ENCODE measurements around the gene NRG4. TPM values are rescaled to one million over a fixed set of nuclear protein-coding genes. Genes with fewer than 3 reads are reported as not detected.

NRG4 gene
- total and polyA plus RNA-seq, 4 experiments from 2014 or later = not detected

DNA sequence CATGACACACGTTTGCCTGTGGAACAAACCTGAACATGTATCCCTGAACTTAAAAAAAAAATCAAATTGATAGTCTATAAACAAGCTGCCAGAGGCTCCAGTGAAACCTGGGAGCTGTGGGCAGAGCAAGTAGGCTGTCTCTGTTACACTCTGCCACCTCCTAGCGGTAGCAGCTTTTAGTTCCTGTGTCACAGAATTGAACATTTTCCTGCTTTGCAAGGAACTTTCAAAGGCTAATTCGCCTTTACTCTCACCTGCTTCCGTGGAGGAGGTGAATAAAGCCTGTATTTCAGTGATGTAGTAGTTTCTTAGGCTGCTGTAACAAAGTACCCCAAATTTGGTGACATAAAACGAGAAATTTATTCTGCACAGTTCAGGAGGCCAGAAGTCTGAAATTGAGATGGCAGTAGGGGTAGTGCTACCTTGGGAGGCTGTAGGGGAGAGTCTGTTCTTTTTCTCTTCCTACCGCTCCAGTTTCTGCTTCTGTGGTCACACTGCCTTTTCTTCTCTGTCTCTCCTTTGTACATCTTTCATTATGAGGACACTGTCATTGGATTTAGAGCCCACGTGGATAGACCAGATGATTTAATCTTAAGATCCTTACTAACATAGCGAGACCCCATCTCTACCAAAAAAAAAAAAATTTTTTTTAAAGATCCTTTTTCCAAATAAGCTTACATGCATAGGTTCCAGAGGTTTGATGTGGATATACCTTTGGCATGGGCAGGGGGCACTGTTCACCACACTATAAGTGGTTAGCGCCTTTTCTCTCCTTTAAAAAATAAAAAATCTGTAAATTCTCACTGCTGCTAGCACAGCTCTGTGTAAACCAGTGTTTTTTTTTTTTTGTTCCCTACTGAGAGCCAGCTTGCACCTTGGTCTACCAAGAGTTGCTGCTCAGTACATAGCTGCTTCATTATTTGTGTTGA is 83.3 kb downstream of the NRG4 start:
- peak overlapping the region in 1 of 7 donors; percentile 36 for H3K27ac Mint-ChIP-seq

DNA sequence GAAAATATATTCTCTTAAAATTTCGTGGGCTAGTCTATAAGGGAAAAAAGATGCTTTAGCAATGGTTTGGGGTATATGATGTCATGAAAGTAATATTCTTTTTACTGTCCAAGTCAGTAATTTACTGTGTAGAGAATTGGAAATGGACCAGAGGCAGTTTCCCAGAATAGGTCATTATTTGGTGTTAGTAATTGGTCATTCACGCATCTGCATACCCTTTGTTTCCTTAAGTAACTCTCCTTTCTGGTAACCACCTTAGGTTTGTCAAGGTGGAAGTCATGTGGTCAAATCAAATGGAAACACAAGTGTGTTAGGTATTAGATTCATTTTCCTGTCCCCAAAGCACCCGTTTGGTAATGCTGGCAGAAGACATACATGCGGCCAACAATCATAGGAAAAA is 84.6 kb downstream of the NRG4 start:
- Mint-ChIP-seq H3K27me3 (no peaks in the 10 kb centered on the region), H3K4me1 (peaks cover 18 to 30% (median 23%) of the 10 kb centered on the region in 4 donors), H3K27ac (peak overlapping the region in 1 of 7 donors; percentile 14), H3K4me3 (no peak overlapping the region), H3K9me3 (no peaks in the 10 kb centered on the region), H3K36me3 (peaks cover 48 to 62% of the 10 kb centered on the region in 2 donors)
- no peak for DNase-seq
- Histone ChIP-seq H3K4me1 (ENCODE audit: insufficient read depth, low read length) (no peaks in the 10 kb centered on the region), H3K9me3 (ENCODE audit: control insufficient read depth in 1 of 2, low read length in 2 of 2) (no peaks in the 10 kb centered on the region), H3K27ac (ENCODE audit: low read depth, low read length) (no peak overlapping the region), H3K36me3 (ENCODE audit: insufficient read depth, low read length) (peaks cover 8% of the 10 kb centered on the region), H3K4me3 (ENCODE audit: low read length in 2 of 2) (no peak overlapping the region), H3K27me3 (ENCODE audit: insufficient read depth, low read length) (no peaks in the 10 kb centered on the region)
- ChIA-PET CTCF (ENCODE audit: partially characterized antibody) (no interaction called here), POLR2A (ENCODE audit: partially characterized antibody) (no interaction called here)
- intact Hi-C loops (cut with micrococcal nuclease) = no loop called here

More for the DNA sequence above, 83.3 kb downstream of the NRG4 start:
- Mint-ChIP-seq H3K4me1 (peaks cover 13 to 23% (median 17%) of the 10 kb centered on the region in 4 donors), H3K36me3 (peaks cover 50 to 63% of the 10 kb centered on the region in 2 donors), H3K4me3 (no peak overlapping the region), H3K9me3 (no peaks in the 10 kb centered on the region), H3K27me3 (no peaks in the 10 kb centered on the region)
- Histone ChIP-seq H3K9me3 (ENCODE audit: control insufficient read depth in 1 of 2, low read length in 2 of 2) (no peaks in the 10 kb centered on the region), H3K27me3 (ENCODE audit: insufficient read depth, low read length) (no peaks in the 10 kb centered on the region), H3K36me3 (ENCODE audit: insufficient read depth, low read length) (peaks cover 19% of the 10 kb centered on the region), H3K27ac (ENCODE audit: low read depth, low read length) (no peak overlapping the region), H3K4me1 (ENCODE audit: insufficient read depth, low read length) (no peaks in the 10 kb centered on the region), H3K4me3 (ENCODE audit: low read length in 2 of 2) (no peak overlapping the region)
- intact Hi-C loops (cut with micrococcal nuclease) = no loop called here
- no peak for DNase-seq
- ChIA-PET POLR2A (ENCODE audit: partially characterized antibody) (interaction anchor here (0.6 to 1.0 kb wide), 2 partner anchors 25 to 1145 kb away, joined by 3 read pairs; no protein-coding TSS in a partner anchor), CTCF (ENCODE audit: partially characterized antibody) (interaction anchor here (1.1 to 1.5 kb wide), 3 partner anchors 29 to 127 kb away, joined by 3 to 4 read pairs (median 3); no protein-coding TSS in a partner anchor)

DNA sequence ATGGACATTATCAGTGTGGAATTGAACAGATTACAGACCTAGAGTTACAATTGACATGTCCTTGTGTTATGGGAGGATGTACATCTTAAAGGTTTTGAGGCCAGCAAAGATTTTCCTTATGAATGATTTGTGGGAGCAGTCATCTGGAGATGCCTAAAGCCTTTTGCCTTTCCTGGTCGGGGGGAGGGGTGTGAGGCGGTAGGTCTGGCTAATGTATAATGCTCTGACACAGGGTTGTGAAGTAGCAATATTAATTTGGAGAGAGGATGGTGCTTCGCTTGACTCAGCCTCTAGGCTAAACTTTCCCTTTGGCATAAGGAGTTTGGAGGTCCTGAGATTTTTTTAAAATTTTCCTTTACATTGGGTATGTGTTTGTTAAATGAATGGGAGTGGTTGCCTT is 85.3 kb downstream of the NRG4 start:
- Histone ChIP-seq H3K9me3 (ENCODE audit: control insufficient read depth in 1 of 2, low read length in 2 of 2) (no peaks in the 10 kb centered on the region), H3K27ac (ENCODE audit: low read depth, low read length) (no peak overlapping the region), H3K36me3 (ENCODE audit: insufficient read depth, low read length) (peaks cover 8% of the 10 kb centered on the region), H3K4me3 (ENCODE audit: low read length in 2 of 2) (no peak overlapping the region), H3K4me1 (ENCODE audit: insufficient read depth, low read length) (no peaks in the 10 kb centered on the region), H3K27me3 (ENCODE audit: insufficient read depth, low read length) (no peaks in the 10 kb centered on the region)
- no peak overlapping the region for H3K4me3 Mint-ChIP-seq
- CTCF ChIA-PET (ENCODE audit: partially characterized antibody) = interaction anchor here (1.1 kb wide), 1 partner anchor 117 kb away, joined by 3 read pairs; no protein-coding TSS in a partner anchor
- peak overlapping the region in 1 of 7 donors; percentile 19 for H3K27ac Mint-ChIP-seq
- H3K9me3 Mint-ChIP-seq = no peaks in the 10 kb centered on the region
- peaks cover 50 to 65% of the 10 kb centered on the region in 2 donors for H3K36me3 Mint-ChIP-seq
- intact Hi-C loops (cut with micrococcal nuclease) = no loop called here
- POLR2A ChIA-PET (ENCODE audit: partially characterized antibody) = no interaction called here
- peaks cover 22 to 36% (median 28%) of the 10 kb centered on the region in 4 donors for H3K4me1 Mint-ChIP-seq
- DNase-seq = no peak
- no peaks in the 10 kb centered on the region for H3K27me3 Mint-ChIP-seq

DNA sequence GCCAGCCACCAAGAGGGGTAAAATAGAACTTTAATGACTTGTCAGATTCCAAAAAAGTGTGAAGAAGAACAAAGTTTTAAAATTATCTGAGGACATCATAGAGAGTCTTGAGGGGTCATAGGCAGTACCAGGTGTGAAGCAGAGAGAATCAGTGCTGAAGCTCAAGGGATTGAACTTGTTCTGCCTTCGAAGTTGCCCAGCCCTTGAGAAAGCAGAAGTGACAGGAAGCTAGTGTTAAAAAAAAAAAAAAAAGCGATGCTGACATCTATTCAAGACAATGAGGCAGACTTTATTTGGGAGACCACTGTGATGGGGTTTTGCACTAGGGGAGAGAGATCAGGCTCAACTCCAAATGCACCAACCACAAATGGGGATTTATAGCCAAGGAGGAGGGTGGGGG is 86.8 kb downstream of the NRG4 start:
- Histone ChIP-seq H3K27ac (ENCODE audit: low read depth, low read length) (no peak overlapping the region), H3K36me3 (ENCODE audit: insufficient read depth, low read length) (peaks cover 8% of the 10 kb centered on the region), H3K4me3 (ENCODE audit: low read length in 2 of 2) (no peak overlapping the region), H3K4me1 (ENCODE audit: insufficient read depth, low read length) (no peaks in the 10 kb centered on the region), H3K9me3 (ENCODE audit: control insufficient read depth in 1 of 2, low read length in 2 of 2) (no peaks in the 10 kb centered on the region), H3K27me3 (ENCODE audit: insufficient read depth, low read length) (no peaks in the 10 kb centered on the region)
- H3K9me3 Mint-ChIP-seq = no peaks in the 10 kb centered on the region
- peak overlapping the region in 2 of 7 donors; percentile 3 to 45 for H3K27ac Mint-ChIP-seq
- no peak for DNase-seq
- no peak overlapping the region for H3K4me3 Mint-ChIP-seq
- CTCF ChIA-PET (ENCODE audit: partially characterized antibody) = no interaction called here
- POLR2A ChIA-PET (ENCODE audit: partially characterized antibody) = no interaction called here
- H3K4me1 Mint-ChIP-seq = peaks cover 23 to 36% (median 27%) of the 10 kb centered on the region in 4 donors
- intact Hi-C loops (cut with micrococcal nuclease) = no loop called here
- peaks cover 39 to 57% of the 10 kb centered on the region in 2 donors for H3K36me3 Mint-ChIP-seq
- no peaks in the 10 kb centered on the region for H3K27me3 Mint-ChIP-seq

DNA sequence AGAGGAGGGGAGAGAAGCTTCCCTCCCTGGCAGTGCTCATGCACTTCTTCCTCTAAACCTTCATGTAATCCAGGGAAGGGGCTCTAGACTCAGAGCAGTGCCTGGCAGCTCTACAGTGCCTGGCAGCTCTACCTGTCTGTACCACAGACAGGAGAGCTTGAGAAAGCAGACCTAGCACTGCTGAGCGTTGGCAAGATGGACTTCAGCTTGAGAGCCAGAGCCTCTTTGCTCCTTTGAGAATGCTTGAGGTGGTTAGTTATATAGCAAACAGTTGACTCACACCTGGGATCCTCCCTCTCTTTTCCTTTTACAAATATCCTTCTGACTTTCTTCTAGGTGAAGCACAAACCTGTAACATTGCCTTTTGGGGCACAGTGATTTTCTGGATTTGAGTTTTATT is 87.6 kb downstream of the NRG4 start:
- no peaks in the 10 kb centered on the region for H3K9me3 Mint-ChIP-seq
- ChIA-PET CTCF (ENCODE audit: partially characterized antibody) (no interaction called here), POLR2A (ENCODE audit: partially characterized antibody) (no interaction called here)
- DNase-seq = no peak
- Histone ChIP-seq H3K27me3 (ENCODE audit: insufficient read depth, low read length) (no peaks in the 10 kb centered on the region), H3K27ac (ENCODE audit: low read depth, low read length) (no peak overlapping the region), H3K4me1 (ENCODE audit: insufficient read depth, low read length) (no peaks in the 10 kb centered on the region), H3K36me3 (ENCODE audit: insufficient read depth, low read length) (no peaks in the 10 kb centered on the region), H3K4me3 (ENCODE audit: low read length in 2 of 2) (no peak overlapping the region), H3K9me3 (ENCODE audit: control insufficient read depth in 1 of 2, low read length in 2 of 2) (no peaks in the 10 kb centered on the region)
- H3K4me1 Mint-ChIP-seq = peaks cover 22 to 32% (median 24%) of the 10 kb centered on the region in 4 donors
- H3K27ac Mint-ChIP-seq = no peak overlapping the region
- no peak overlapping the region for H3K4me3 Mint-ChIP-seq
- H3K36me3 Mint-ChIP-seq = peaks cover 43 to 58% of the 10 kb centered on the region in 2 donors
- intact Hi-C loops (cut with micrococcal nuclease) = no loop called here
- H3K27me3 Mint-ChIP-seq = no peaks in the 10 kb centered on the region

DNA sequence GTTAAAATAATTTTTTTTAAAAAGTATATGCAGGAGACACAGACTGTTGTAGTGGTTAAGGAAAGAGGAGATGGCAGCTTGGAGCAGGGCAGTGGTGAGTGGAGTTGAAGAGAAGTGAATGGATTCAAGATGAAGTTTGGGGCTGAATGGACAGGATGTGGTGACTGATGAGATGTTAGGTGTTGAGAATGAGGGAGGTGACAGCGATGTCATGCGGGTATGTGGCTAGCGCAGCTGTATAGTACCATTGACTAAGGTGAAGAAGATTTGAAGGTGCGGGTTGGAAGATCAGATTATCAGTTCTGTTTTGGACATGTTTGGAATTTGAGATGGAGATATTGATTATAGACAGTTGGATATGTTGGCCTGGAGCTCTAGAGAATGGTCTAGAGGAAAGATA is 88.5 kb downstream of the NRG4 start:
- Histone ChIP-seq H3K4me3 (ENCODE audit: low read length in 2 of 2) (no peak overlapping the region), H3K9me3 (ENCODE audit: control insufficient read depth in 1 of 2, low read length in 2 of 2) (no peaks in the 10 kb centered on the region), H3K27me3 (ENCODE audit: insufficient read depth, low read length) (no peaks in the 10 kb centered on the region), H3K36me3 (ENCODE audit: insufficient read depth, low read length) (peaks cover under 1% of the 10 kb centered on the region), H3K27ac (ENCODE audit: low read depth, low read length) (no peak overlapping the region), H3K4me1 (ENCODE audit: insufficient read depth, low read length) (no peaks in the 10 kb centered on the region)
- Mint-ChIP-seq H3K4me1 (peaks cover 22 to 32% (median 25%) of the 10 kb centered on the region in 4 donors), H3K27me3 (no peaks in the 10 kb centered on the region), H3K27ac (peak overlapping the region in 4 of 7 donors; percentile 1 to 86 (median 29)), H3K4me3 (peak overlapping the region in 1 of 8 donors; percentile 32), H3K9me3 (no peaks in the 10 kb centered on the region), H3K36me3 (peaks cover 51 to 65% of the 10 kb centered on the region in 2 donors)
- intact Hi-C loops (cut with micrococcal nuclease) = no loop called here
- ChIA-PET POLR2A (ENCODE audit: partially characterized antibody) (no interaction called here), CTCF (ENCODE audit: partially characterized antibody) (interaction anchor here (0.6 kb wide), 1 partner anchor 1432 kb away, joined by 3 read pairs; no protein-coding TSS in a partner anchor)
- DNase-seq = no peak

Data from CD4-positive, alpha-beta memory T cell (primary cell).